ENCODE measurements around the gene EIF3J.
"Not testable (repeated sequence)": the region's sequence is repeated elsewhere in the genome, so short reads cannot be mapped to it uniquely, and the experiment has no call there.

The EIF3J gene, protein sequence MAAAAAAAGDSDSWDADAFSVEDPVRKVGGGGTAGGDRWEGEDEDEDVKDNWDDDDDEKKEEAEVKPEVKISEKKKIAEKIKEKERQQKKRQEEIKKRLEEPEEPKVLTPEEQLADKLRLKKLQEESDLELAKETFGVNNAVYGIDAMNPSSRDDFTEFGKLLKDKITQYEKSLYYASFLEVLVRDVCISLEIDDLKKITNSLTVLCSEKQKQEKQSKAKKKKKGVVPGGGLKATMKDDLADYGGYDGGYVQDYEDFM

DNA sequence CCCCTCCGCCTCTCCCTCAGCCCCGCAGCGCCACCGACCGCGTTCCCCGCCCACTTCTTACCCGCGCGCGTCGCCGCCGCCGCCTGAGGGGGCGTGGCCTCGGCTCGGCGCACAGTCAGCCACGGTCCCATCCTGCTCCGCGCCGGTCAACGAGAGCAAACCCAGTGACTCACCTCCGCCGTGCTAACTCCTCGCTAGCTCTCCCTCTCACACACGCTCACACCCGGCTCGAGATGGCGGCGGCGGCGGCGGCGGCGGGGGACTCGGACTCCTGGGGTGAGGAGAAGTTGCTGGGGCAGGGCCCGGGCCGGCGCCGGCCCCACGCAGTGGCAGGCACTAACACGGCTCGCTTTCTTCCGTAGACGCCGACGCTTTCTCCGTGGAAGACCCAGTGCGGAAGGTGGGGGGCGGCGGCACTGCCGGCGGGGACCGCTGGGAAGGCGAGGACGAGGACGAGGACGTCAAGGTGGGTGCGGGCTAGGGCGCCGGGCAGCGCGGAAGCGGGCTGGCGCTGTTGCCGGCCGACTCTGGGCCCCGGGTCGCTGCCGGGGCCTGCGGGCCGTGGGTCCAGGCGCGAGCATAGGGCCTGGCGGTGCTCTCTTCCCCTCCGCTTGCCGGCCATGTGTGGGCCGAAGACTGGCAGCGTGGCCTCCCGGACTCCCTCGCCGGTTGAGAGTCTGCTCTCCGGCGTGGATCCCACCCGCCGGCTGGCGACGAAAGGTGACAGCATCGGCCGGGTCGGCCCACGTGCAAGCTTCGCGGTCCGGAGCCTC is at the start of gene EIF3J:
Gene EIF3J (plus strand): TSS at position 186 of the 773 bp plus-strand sequence. CDS start 48 bp downstream, at position 234.
- DNase-seq (ENCODE audit: insufficient read length, low spot score) = peak; percentile 90
- peak; percentile 11 for FAIRE-seq
- TF ChIP-seq POLR2A (IDR thresholded peaks at IDR 0.05; ENCODE audit: low read depth, low read length) = peak; percentile 83

- peak; percentile 93 for FAIRE-seq
- DNase-seq (ENCODE audit: insufficient read length, low spot score) = peak; percentile 19
- no peak for TF ChIP-seq POLR2A (IDR thresholded peaks at IDR 0.05; ENCODE audit: low read depth, low read length)
Observed at GRCh38 chr15:44489464-44489863, 47.5 kb upstream of the EIF3J start.

DNA sequence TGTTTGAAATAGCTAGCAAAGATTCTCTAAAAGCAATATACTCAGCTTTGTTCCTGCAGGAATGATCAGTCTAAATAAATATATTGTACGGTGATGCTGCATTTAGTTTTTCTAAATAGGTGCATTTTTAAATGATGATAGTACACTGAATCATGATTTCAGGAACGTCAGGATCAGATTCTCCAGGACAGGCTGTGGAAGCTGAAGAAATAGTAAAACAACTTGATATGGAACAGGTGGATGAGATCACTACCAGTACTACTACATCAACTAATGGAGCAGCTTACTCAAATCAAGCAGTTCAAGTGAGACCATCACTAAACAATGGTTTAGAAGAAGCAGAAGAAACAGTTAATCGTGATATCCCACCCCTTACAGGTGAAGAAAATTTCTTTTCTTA is 46.3 kb upstream of the EIF3J start:
- DNase-seq (ENCODE audit: insufficient read length, low spot score) (no peak), FAIRE-seq (peak; percentile 66)
- no peak for TF ChIP-seq POLR2A (IDR thresholded peaks at IDR 0.05; ENCODE audit: low read depth, low read length)

- no peak for FAIRE-seq
Observed at GRCh38 chr15:44492040-44492439, 44.9 kb upstream of the EIF3J start.

DNA sequence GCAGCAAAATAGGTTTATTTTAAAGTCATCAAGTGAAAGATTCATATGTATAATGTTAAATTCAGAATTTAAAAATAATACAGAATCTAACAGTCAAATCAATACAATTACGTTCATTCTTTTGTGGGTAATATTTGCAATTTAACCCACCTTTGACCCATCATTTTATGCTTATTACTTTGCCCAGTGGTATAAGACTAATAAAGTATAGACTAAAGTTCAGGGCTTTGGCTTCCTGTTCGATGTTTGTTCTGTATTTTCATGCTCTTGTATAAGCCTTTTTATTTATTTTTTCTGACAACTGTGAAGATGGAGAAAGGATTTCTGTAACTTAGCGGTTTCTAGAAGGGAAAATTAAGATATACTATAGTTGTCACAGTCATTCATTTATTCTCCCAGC is 44.3 kb upstream of the EIF3J start:
- DNase-seq (ENCODE audit: insufficient read length, low spot score) = no peak
- no peak for FAIRE-seq
- no peak for TF ChIP-seq POLR2A (IDR thresholded peaks at IDR 0.05; ENCODE audit: low read depth, low read length)

More at GRCh38 chr15:44492040-44492439, 44.9 kb upstream of the EIF3J start:
- no peak for DNase-seq (ENCODE audit: insufficient read length, low spot score)
- TF ChIP-seq POLR2A (IDR thresholded peaks at IDR 0.05; ENCODE audit: low read depth, low read length) = no peak

GRCh38 chr15:44495562-44495961 is 41.4 kb upstream of the EIF3J start:
- no peak for TF ChIP-seq POLR2A (IDR thresholded peaks at IDR 0.05; ENCODE audit: low read depth, low read length)
- no peak for DNase-seq (ENCODE audit: insufficient read length, low spot score)
- no peak for FAIRE-seq

DNA sequence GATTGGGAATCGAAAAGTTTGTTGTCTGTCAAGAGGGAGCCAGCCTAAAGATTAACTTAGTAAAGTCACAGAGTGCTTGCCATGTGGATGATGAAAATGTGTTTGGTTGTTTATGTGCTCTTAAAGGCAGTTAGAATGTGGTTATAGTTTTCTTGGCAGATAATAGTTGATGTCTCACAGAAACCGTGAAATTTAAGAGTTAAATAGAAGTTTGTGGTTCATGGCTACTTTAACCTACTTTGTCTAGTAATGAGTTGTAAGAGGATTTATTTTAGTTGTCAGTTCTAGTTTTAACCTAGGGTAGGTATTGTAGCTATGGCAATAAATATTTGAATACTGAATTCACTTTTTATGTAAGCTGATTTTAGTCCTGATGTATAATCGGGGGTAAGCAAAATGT is 36.4 kb upstream of the EIF3J start:
- DNase-seq (ENCODE audit: insufficient read length, low spot score) (no peak), FAIRE-seq (peak; percentile 72)
- no peak for TF ChIP-seq POLR2A (IDR thresholded peaks at IDR 0.05; ENCODE audit: low read depth, low read length)

DNA sequence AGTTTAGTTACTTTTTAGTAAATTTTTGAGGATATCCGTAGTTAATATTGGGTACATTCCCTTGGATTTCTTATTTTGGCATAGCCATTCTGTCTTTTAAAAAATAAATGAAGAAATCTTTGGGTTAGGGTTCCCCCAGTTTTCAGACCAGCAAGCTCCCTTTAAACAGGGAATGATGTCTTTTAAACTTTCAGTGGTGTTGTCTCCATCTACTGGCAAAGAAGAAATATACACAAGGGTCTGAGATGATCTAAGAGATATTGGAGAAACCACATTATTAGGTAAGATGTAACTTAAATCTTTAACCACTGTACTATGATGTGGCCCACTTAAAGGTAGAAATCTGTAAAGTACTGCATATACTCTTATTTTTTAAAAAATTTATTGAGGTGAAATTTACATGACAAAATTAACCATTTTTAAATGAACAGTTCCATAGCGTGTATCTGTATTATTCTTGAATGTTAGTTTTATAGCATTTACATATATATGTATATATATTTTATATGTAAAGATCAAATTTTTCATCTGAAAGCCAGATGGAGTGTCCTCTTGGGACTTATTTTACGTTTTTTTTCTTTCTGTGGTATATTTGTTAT is 35.1 kb upstream of the EIF3J start:
- DNase-seq (ENCODE audit: insufficient read length, low spot score) (no peak), FAIRE-seq (peak; percentile 88)
- no peak for TF ChIP-seq POLR2A (IDR thresholded peaks at IDR 0.05; ENCODE audit: low read depth, low read length)

DNA sequence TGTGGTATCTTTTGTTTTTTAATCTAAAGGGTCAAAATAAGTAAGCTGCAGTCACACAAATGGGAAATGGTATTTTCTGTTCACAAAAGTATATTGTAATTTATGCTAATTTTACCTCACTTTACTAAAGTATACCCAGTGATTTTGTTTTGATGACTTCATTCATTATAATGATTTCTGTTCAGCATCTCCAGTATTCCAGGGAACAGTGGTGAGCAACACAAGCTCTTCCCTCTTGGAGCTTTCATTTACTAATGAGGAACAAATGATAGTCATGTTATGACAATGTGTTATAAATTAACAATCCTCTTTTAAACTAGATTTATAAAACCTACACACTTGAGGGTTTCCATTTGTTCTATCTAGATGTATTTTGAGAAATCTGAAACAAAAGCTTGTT is 20.5 kb upstream of the EIF3J start:
- DNase-seq (ENCODE audit: insufficient read length, low spot score) (no peak), FAIRE-seq (no peak)
- no peak for TF ChIP-seq POLR2A (IDR thresholded peaks at IDR 0.05; ENCODE audit: low read depth, low read length)

GRCh38 chr15:44519537-44519936 is 17.4 kb upstream of the EIF3J start:
- DNase-seq (ENCODE audit: insufficient read length, low spot score) = no peak
- FAIRE-seq = no peak
- no peak for TF ChIP-seq POLR2A (IDR thresholded peaks at IDR 0.05; ENCODE audit: low read depth, low read length)

GRCh38 chr15:44525018-44525417 is 11.9 kb upstream of the EIF3J start:
- FAIRE-seq (no peak), DNase-seq (ENCODE audit: insufficient read length, low spot score) (no peak)
- no peak for TF ChIP-seq POLR2A (IDR thresholded peaks at IDR 0.05; ENCODE audit: low read depth, low read length)

DNA sequence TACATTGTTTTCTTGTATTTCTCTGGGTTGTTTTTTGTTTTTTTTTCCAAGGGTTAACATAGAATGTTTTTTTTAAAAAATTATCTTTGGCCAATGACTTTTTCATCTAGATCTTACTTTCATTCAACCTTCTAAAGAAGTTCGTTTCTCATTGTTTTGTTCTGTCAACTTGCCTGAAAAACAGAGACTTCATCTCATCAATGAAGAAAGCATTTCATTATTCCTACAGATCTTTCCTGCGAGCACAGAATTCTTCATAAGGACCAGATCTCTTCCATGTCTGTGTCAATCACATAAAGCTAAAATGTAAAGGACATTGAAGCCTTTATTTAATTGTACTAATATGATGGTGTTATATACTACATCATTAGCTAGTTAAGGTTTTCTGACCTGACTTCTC is 9.7 kb upstream of the EIF3J start:
- DNase-seq (ENCODE audit: insufficient read length, low spot score) = no peak
- peak; percentile 15 for FAIRE-seq
- no peak for TF ChIP-seq POLR2A (IDR thresholded peaks at IDR 0.05; ENCODE audit: low read depth, low read length)

- no peak for TF ChIP-seq POLR2A (IDR thresholded peaks at IDR 0.05; ENCODE audit: low read depth, low read length)
- DNase-seq (ENCODE audit: insufficient read length, low spot score) (no peak), FAIRE-seq (no peak)
Observed at GRCh38 chr15:44529864-44530604, 6.9 kb upstream of the EIF3J start.

- DNase-seq (ENCODE audit: insufficient read length, low spot score) (no peak), FAIRE-seq (no peak)
- TF ChIP-seq POLR2A (IDR thresholded peaks at IDR 0.05; ENCODE audit: low read depth, low read length) = no peak
Observed at GRCh38 chr15:44530653-44531052, 6.3 kb upstream of the EIF3J start.

GRCh38 chr15:44532275-44532674 is 4.7 kb upstream of the EIF3J start:
- not testable (repeated sequence) for DNase-seq (ENCODE audit: insufficient read length, low spot score); FAIRE-seq

Measured in H54 (cell line).